GM12878 (cell line): ENCODE data around the gene R3HDM1. TPM values are rescaled to one million over a fixed set of nuclear protein-coding genes. Genes with fewer than 3 reads are reported as not detected.

Experiments used
- ATAC-seq: fragments of 200-7000 bp; cut with Tn5 transposase; 3 replicates; pipeline ENCODE4 v1.9.1; 2020; ENCODE audit warnings: mild to moderate bottlenecking, moderate library complexity
- BruUV-seq: library from RNA; stranded (reverse); fragments of 400-500 nt; replicated peaks from 2 replicates; lab custom pipeline; 2021; lab: Mats Ljungman, UMichigan
- CTCF ChIA-PET: fragments of 300-600 bp; sonication (Branson Sonifier 250); formaldehyde crosslinking; extraction: SDS; loops from one replicate; lab custom pipeline; 2021; ENCODE audit warnings: inconsistent platforms; lab: Yijun Ruan, JAX
- POLR2A ChIA-PET: fragments of 350-600 bp; formaldehyde crosslinking; extraction: SDS; loops from one replicate; lab custom pipeline; 2021; ENCODE audit warnings: inconsistent platforms; lab: Charles Lee
- RAD21 ChIA-PET: fragments of 300-600 bp; sonication (Branson Sonifier 250); formaldehyde crosslinking; loops from one replicate; lab custom pipeline; 2023; ENCODE audit warnings: antibody characterized with exemption; ENCODE audit not compliant: unreplicated experiment; lab: Charles Lee
- SMC1A ChIA-PET: fragments of 300-600 bp; sonication (Branson Sonifier 250); formaldehyde crosslinking; loops from one replicate; lab custom pipeline; 2023; ENCODE audit not compliant: unreplicated experiment, uncharacterized antibody; lab: Charles Lee
- DNase-seq: peaks from one replicate; pipeline ENCODE4 v3.0.0-alpha.2; 2011; ENCODE audit warnings: low read depth, low spot score
- FAIRE-seq: peaks from 3 replicates; lab custom pipeline; 2011; peaks lifted over from hg19 to GRCh38; lab: Jason Lieb, UNC
- H2AFZ ChIP-seq: 2 replicates; pipeline ENCODE4 v1.6.0; 2011; ENCODE audit warnings: low read depth, low read length, control low read depth; ENCODE audit not compliant: control insufficient read depth
- H3K27ac ChIP-seq: 2 replicates; pipeline ENCODE4 v1.5.1; 2011; ENCODE audit warnings: control low read depth; ENCODE audit not compliant: control insufficient read depth, insufficient read depth
- H3K27me3 ChIP-seq, 2 experiments: replicated peaks in 1 of 2; 2 replicates each; pipeline versions ENCODE4 v1.6.0 to v1.6.1; 2011; ENCODE audit warnings: low read length in 1 of 2; ENCODE audit not compliant: control insufficient read depth in 2 of 2, insufficient read depth in 2 of 2
- H3K36me3 ChIP-seq, 2 experiments: 2 replicates each; pipeline ENCODE4 v1.5.1; 2011; ENCODE audit warnings: low read length in 1 of 2; ENCODE audit not compliant: control insufficient read depth in 2 of 2, insufficient read depth in 2 of 2
- H3K4me1 ChIP-seq: 2 replicates; pipeline ENCODE4 v1.6.1; 2011; ENCODE audit warnings: mild to moderate bottlenecking, low read length, moderate library complexity, mixed read lengths; ENCODE audit not compliant: control insufficient read depth, insufficient read depth
- H3K4me2 ChIP-seq: 2 replicates; pipeline ENCODE4 v1.6.0; 2011; ENCODE audit warnings: control low read depth; ENCODE audit not compliant: control insufficient read depth, insufficient read depth
- H3K4me3 ChIP-seq: fragments of 200-600 bp; sonication (generic); 2 replicates; pipeline ENCODE4 v1.5.1; 2016
- H3K79me2 ChIP-seq: 2 replicates; pipeline ENCODE4 v1.6.0; 2011; ENCODE audit warnings: low read length; ENCODE audit not compliant: control insufficient read depth, insufficient read depth
- H3K9ac ChIP-seq: 2 replicates; pipeline ENCODE4 v1.8.0; 2011; ENCODE audit warnings: low read length, control low read depth, mixed read lengths; ENCODE audit not compliant: control insufficient read depth, insufficient read depth
- H3K9me3 ChIP-seq: replicated peaks from 3 replicates; pipeline ENCODE4 v1.5.1; 2011; ENCODE audit warnings: mild to moderate bottlenecking, low read length; ENCODE audit not compliant: control insufficient read depth, insufficient read depth
- H4K20me1 ChIP-seq: 2 replicates; pipeline ENCODE4 v1.6.0; 2011; ENCODE audit not compliant: control insufficient read depth, insufficient read depth
- CEBPB ChIP-seq, 2 experiments: fragments of 150-350 bp in 1 of 2; IDR thresholded peaks; 2 replicates each; pipeline ENCODE4 v1.6.1; 2012 to 2014; ENCODE audit warnings: low read depth in 2 of 2, low read length in 2 of 2, borderline replicate concordance in 1 of 2, inconsistent platforms in 1 of 2
- EED ChIP-seq: sonication (generic); IDR thresholded peaks from 2 replicates; pipeline ENCODE4 v1.6.1; 2016; ENCODE audit warnings: antibody characterized with exemption, low read depth
- EZH2 ChIP-seq: IDR thresholded peaks from 2 replicates; pipeline ENCODE4 v1.6.1; 2012; ENCODE audit warnings: low read depth, mild to moderate bottlenecking, control low read depth, inconsistent platforms, low read length, borderline replicate concordance; ENCODE audit not compliant: control insufficient read depth
- GATAD2B ChIP-seq: fragments of 450-650 bp; conservative IDR thresholded peaks from 2 replicates; pipeline ENCODE4 v1.6.1; 2017; ENCODE audit warnings: low read depth, mild to moderate bottlenecking, moderate library complexity
- IRF3 ChIP-seq: fragments of 450-650 bp; IDR thresholded peaks from 2 replicates; pipeline ENCODE4 v1.6.1; 2014; ENCODE audit warnings: mild to moderate bottlenecking
- JUND ChIP-seq: IDR thresholded peaks from 2 replicates; pipeline ENCODE4 v1.6.1; 2012; ENCODE audit warnings: low read depth, mild to moderate bottlenecking, low read length, improper control_type of control experiment, moderate library complexity
- MEF2B ChIP-seq: fragments of 450-650 bp; IDR thresholded peaks from 2 replicates; pipeline ENCODE4 v1.6.1; 2018; ENCODE audit warnings: mild to moderate bottlenecking, moderate library complexity; ENCODE audit not compliant: partially characterized antibody, poor library complexity, severe bottlenecking
- SMC3 ChIP-seq: IDR thresholded peaks from 2 replicates; pipeline ENCODE4 v1.6.1; 2011; ENCODE audit warnings: low read length, improper control_type of control experiment, borderline replicate concordance
- SPI1 ChIP-seq: IDR thresholded peaks from 2 replicates; pipeline ENCODE4 v1.6.1; 2011; ENCODE audit warnings: low read depth, mild to moderate bottlenecking, low read length, moderate library complexity, borderline replicate concordance; ENCODE audit not compliant: insufficient read depth
- TCF7 ChIP-seq: IDR thresholded peaks from 2 replicates; pipeline ENCODE4 v1.6.1; 2014; ENCODE audit warnings: antibody characterized with exemption, borderline replicate concordance
- YY1 ChIP-seq: IDR thresholded peaks from 2 replicates; pipeline ENCODE4 v1.6.1; 2011; ENCODE audit warnings: low read depth, mild to moderate bottlenecking, low read length
- ZBTB40 ChIP-seq: fragments of 450-650 bp; IDR thresholded peaks from 2 replicates; pipeline ENCODE4 v1.6.1; 2016; ENCODE audit warnings: mild to moderate bottlenecking, moderate library complexity, borderline replicate concordance
- ZSCAN29 ChIP-seq: fragments of 450-650 bp; IDR thresholded peaks from 2 replicates; pipeline ENCODE4 v1.6.1; 2017; ENCODE audit warnings: mild to moderate bottlenecking, moderate library complexity
- WGBS: methylation state at CpG from one replicate; pipeline ENCODE4 v1.1.6; 2016; ENCODE audit warnings: low lambda C conversion rate; ENCODE audit not compliant: insufficient replicate concordance, insufficient coverage; ENCODE audit errors: missing lambda C conversion rate; 5-methylcytosine and 5-hydroxymethylcytosine counted together
- in situ Hi-C: fragments of 300-500 bp; cut with MboI; formaldehyde crosslinking; loops from 9 replicates; pipeline ENCODE4 v1.14.3; 2018; ENCODE audit warnings: mixed read lengths
- intact Hi-C: fragments of 100-400 bp; cut with micrococcal nuclease; formaldehyde crosslinking; loops from one replicate; pipeline ENCODE4 v1.14.2; 2022; ENCODE audit not compliant: unreplicated experiment
- polyA plus RNA-seq, 11 experiments: library from polyadenylated mRNA; depleted of rRNA in 4 of 11; unstranded in 6 of 11; stranded (reverse) in 5 of 11; fragments of >200 nt; fragmentation: Nextera tagmentation in 4 of 11; fragmentation: Illumina TruSeq in 1 of 11; extraction: Ambion mirVana in 4 of 11; extraction: Trizol in 1 of 11; gene quantifications; 1 replicate in 1 of 11; 2 replicates in 10 of 11; pipeline versions ENCODE4 v1.2.1 to v1.2.3, GENCODE V29; 2011 to 2016; ENCODE audit warnings: inconsistent platforms in 2 of 11, missing spikeins in 2 of 11, low read depth in 1 of 11
- total RNA-seq, 4 experiments: library from RNA; depleted of rRNA in 3 of 4; stranded (reverse); fragments of >200 nt in 3 of 4; fragmentation: Illumina TruSeq in 1 of 4; extraction: Trizol in 1 of 4; gene quantifications; 2 replicates each; pipeline versions ENCODE4 v1.2.1 to v1.2.3, GENCODE V29; 2013 to 2021

Gene R3HDM1
- total and polyA plus RNA-seq, 10 of the 15 experiments (the other 5 are each of a cell fraction or from before 2014, with no cell fraction given) = 16.8 to 89.6 (median 47.7) TPM

DNA sequence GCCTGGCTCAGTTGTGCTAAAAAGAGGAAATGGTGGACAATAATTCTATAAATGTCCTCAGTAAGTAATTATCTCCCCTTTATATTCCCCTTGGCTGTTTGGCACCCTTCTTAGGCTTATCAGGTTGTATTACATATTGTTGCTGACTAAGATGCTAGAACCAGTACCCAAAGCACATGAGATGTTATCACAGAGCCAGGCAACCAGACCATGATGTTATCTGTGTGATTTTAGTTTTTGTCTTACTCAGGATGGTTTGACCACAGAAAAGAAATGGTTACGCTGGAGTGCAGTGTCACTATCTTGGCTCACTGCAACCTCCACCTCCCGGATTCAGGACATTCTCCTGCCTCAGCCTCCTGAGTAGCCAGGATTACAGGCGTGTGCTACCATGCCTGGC lies 15.2 kb downstream of the R3HDM1 start:
- CTCF ChIA-PET = no interaction called here
- intact Hi-C loops = no loop called here
- BruUV-seq = no TSS peak
- H3K36me3 ChIP-seq = no peaks in the 10 kb centered on the region
- POLR2A ChIA-PET = no interaction called here
- no peaks in the 10 kb centered on the region for H3K27me3 ChIP-seq
- 80% methylated on average over 3 of the region's 3 CpGs for WGBS
- SMC1A ChIA-PET = no interaction called here
- FAIRE-seq (no peak), DNase-seq (no peak), ATAC-seq (peak; percentile 54)
- no peaks in the 10 kb centered on the region; the same call in 2 of the 3 replicates for H3K9me3 ChIP-seq
- H2AFZ ChIP-seq = no peak overlapping the region
- TF ChIP-seq YY1 (no peak), GATAD2B (no peak), SMC3 (no peak), SPI1 (peak; percentile 18; the same call in 1 of the 2 replicates)
- no peaks in the 10 kb centered on the region for H3K4me1 ChIP-seq
- H4K20me1 ChIP-seq = no peaks in the 10 kb centered on the region
- in situ Hi-C loops = no loop called here
- RAD21 ChIA-PET = no interaction called here
- H3K79me2 ChIP-seq = peaks cover 18% of the 10 kb centered on the region
- H3K9ac ChIP-seq = no peak overlapping the region
- no peak overlapping the region for H3K4me2 ChIP-seq
- no peak overlapping the region for H3K4me3 ChIP-seq
- no peak overlapping the region for H3K27ac ChIP-seq

- Histone ChIP-seq H3K9ac (no peak overlapping the region), H3K36me3 (no peaks in the 10 kb centered on the region), H2AFZ (no peak overlapping the region), H3K27me3 (no peaks in the 10 kb centered on the region), H3K4me1 (no peaks in the 10 kb centered on the region), H3K27ac (no peak overlapping the region), H3K79me2 (peaks cover 15% of the 10 kb centered on the region), H3K4me3 (no peak overlapping the region), H3K4me2 (no peak overlapping the region), H4K20me1 (no peaks in the 10 kb centered on the region), H3K9me3 (no peaks in the 10 kb centered on the region; the same call in 2 of the 3 replicates)
- in situ Hi-C loops = no loop called here
- DNase-seq (no peak), ATAC-seq (no peak), FAIRE-seq (no peak)
- ChIA-PET RAD21 (no interaction called here), SMC1A (no interaction called here), CTCF (no interaction called here), POLR2A (no interaction called here)
- WGBS = 95% methylated on average over 3 of the region's 3 CpGs
- no TSS peak for BruUV-seq
- intact Hi-C loops = no loop called here
- TF ChIP-seq MEF2B = no peak
- no peak for TF ChIP-seq ZBTB40
- no peak for TF ChIP-seq ZSCAN29
- no peak for TF ChIP-seq JUND
- no peak for TF ChIP-seq EZH2
- no peak for TF ChIP-seq TCF7
- TF ChIP-seq IRF3 = no peak
- TF ChIP-seq SPI1 = no peak
- TF ChIP-seq CEBPB (IDR thresholded peaks at IDR 0.05; ENCODE audit: borderline replicate concordance in 1 of 2, low read depth in 2 of 2, low read length in 2 of 2) = no peak
- TF ChIP-seq EED = no peak
These were observed 16.0 kb downstream of the R3HDM1 start for GRCh38 chr2:135547311-135547710.
